HL-60 (cell line): ENCODE data around the gene PPEF2.

Experiments used
- POLR2AphosphoS5 ChIP-seq: IDR thresholded peaks from 2 replicates; pipeline ENCODE4 v1.6.1; 2012; ENCODE audit warnings: low read depth
- TF ChIP-seq, protein P1 (sequence below): IDR thresholded peaks from one replicate; pipeline ENCODE4 v1.5.1; 2011; ENCODE audit warnings: low read length, control low read depth, inconsistent platforms; ENCODE audit not compliant: insufficient read depth

DNA sequence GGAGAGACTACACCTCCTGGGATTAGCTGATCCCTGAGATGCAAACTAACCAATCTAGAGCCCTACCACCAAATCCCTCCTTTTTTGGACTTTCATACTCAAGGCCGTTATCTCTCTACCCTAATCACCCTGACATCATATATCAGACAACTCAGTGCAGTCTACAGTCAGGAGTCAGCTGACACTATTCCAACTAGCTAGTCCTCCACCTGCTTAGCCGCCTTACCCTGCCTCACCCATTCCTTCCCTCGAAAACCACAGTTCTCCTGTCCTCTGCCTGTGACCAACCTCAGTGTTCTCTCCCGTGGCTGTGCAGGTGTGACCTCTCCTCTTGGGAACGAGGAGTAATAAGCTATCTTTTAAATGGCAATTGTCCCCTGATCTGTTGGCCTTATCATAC, 1.8 kb upstream of the PPEF2 start:
- TF ChIP-seq, protein P1, sequence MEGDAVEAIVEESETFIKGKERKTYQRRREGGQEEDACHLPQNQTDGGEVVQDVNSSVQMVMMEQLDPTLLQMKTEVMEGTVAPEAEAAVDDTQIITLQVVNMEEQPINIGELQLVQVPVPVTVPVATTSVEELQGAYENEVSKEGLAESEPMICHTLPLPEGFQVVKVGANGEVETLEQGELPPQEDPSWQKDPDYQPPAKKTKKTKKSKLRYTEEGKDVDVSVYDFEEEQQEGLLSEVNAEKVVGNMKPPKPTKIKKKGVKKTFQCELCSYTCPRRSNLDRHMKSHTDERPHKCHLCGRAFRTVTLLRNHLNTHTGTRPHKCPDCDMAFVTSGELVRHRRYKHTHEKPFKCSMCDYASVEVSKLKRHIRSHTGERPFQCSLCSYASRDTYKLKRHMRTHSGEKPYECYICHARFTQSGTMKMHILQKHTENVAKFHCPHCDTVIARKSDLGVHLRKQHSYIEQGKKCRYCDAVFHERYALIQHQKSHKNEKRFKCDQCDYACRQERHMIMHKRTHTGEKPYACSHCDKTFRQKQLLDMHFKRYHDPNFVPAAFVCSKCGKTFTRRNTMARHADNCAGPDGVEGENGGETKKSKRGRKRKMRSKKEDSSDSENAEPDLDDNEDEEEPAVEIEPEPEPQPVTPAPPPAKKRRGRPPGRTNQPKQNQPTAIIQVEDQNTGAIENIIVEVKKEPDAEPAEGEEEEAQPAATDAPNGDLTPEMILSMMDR: no peak
- no peak for TF ChIP-seq POLR2AphosphoS5
